Left lung (tissue), 10 donors: ENCODE data around the gene CIZ1. TPM values are rescaled to one million over a fixed set of nuclear protein-coding genes. Genes with fewer than 3 reads are reported as not detected.

Experiments
- ATAC-seq: fragments of 200-7000 bp; cut with Tn5 transposase; one replicate; pipeline ENCODE4 v1.9.1; 2020; ENCODE audit warnings: moderate library complexity
- DNase-seq, 4 donors: peaks; one replicate each; pipeline ENCODE4 v3.0.0-alpha.2; 2013 to 2020
- H3K27ac ChIP-seq, 2 donors: fragments of 200-600 bp; sonication (generic) in 1 of 2; one replicate each; pipeline versions ENCODE4 v1.5.0 to v1.8.0; 2020 to 2021
- H3K27me3 ChIP-seq, 2 donors: fragments of 200-600 bp; sonication (generic) in 1 of 2; one replicate each; pipeline versions ENCODE4 v1.5.0 to v1.8.0; 2020 to 2021
- H3K36me3 ChIP-seq, 2 donors: fragments of 200-600 bp; sonication (generic) in 1 of 2; one replicate each; pipeline versions ENCODE4 v1.5.0 to v1.8.0; 2020 to 2021
- H3K4me1 ChIP-seq, 2 donors: fragments of 200-600 bp; one replicate each; pipeline ENCODE4 v1.8.0; 2021
- H3K4me3 ChIP-seq, 2 donors: fragments of 200-600 bp; sonication (generic) in 1 of 2; one replicate each; pipeline versions ENCODE4 v1.5.0 to v1.8.0; 2020 to 2021; ENCODE audit warnings: mild to moderate bottlenecking in 1 of 2
- H3K9me3 ChIP-seq, 2 donors: fragments of 200-600 bp; sonication (generic) in 1 of 2; one replicate each; pipeline versions ENCODE4 v1.5.0 to v1.8.0; 2020 to 2021
- CTCF ChIP-seq, 2 donors: fragments of 200-600 bp; sonication (generic) in 1 of 2; IDR thresholded peaks; one replicate each; pipeline versions ENCODE4 v1.5.0 to v1.8.0; 2021; ENCODE audit warnings: antibody characterized with exemption in 2 of 2
- intact Hi-C, 2 donors: fragments of 100-400 bp; cut with DNase I; formaldehyde crosslinking; loops; one replicate each; pipeline versions ENCODE4 v1.11.2 to v1.14.2; 2022
- polyA plus RNA-seq, 6 donors: library from polyadenylated mRNA; unstranded; fragments of 120-200 nt; gene quantifications; one replicate each; pipeline ENCODE4 v1.2.1, GENCODE V29; 2013; ENCODE audit not compliant: insufficient read length in 6 of 6
- total RNA-seq, 2 donors: library from RNA; stranded (reverse); fragmentation: NEBNext Ultra II Directional; extraction: Animal tissue kit (Norgen Biotek cat#: 25700); gene quantifications; one replicate each; pipeline ENCODE4 v1.2.1, GENCODE V29; 2021
- donor health status: DM: no; HTN: yes; CAD: no.
- donor health status: DM: no; HTN: no; CAD: no.

The CIZ1 gene
- total and polyA plus RNA-seq, 8 donors = 102 to 163 (median 143) TPM

- no peak for TF ChIP-seq CTCF (IDR thresholded peaks at IDR 0.05)
- H3K4me3 ChIP-seq = no peak overlapping the region
- DNase-seq (no peak), ATAC-seq (no peak)
- intact Hi-C loops = no loop called here
- H3K27ac ChIP-seq = no peak overlapping the region
- no peaks in the 10 kb centered on the region for H3K9me3 ChIP-seq
- H3K36me3 ChIP-seq = no peaks in the 10 kb centered on the region
- H3K4me1 ChIP-seq = peaks cover 0 to 10% of the 10 kb centered on the region in 2 donors
- H3K27me3 ChIP-seq = no peaks in the 10 kb centered on the region
These were observed 31.7 kb upstream of the CIZ1 start for GRCh38 chr9:128222880-128223670.

- TF ChIP-seq CTCF (IDR thresholded peaks at IDR 0.05) = no peak
- H3K4me1 ChIP-seq = peaks cover 0 to 18% of the 10 kb centered on the region in 2 donors
- DNase-seq = no peak
- no peak for ATAC-seq
- no peaks in the 10 kb centered on the region for H3K9me3 ChIP-seq
- intact Hi-C loops = no loop called here
- H3K4me3 ChIP-seq = no peak overlapping the region
- no peaks in the 10 kb centered on the region for H3K36me3 ChIP-seq
- H3K27me3 ChIP-seq = no peaks in the 10 kb centered on the region
- H3K27ac ChIP-seq = no peak overlapping the region
These were observed 30.7 kb upstream of the CIZ1 start for GRCh38 chr9:128222026-128222425.

GRCh38 chr9:128219831-128220230 is 28.5 kb upstream of the CIZ1 start:
- intact Hi-C loops = no loop called here
- no peaks in the 10 kb centered on the region for H3K36me3 ChIP-seq
- ATAC-seq (no peak), DNase-seq (no peak)
- H3K4me1 ChIP-seq = peaks cover 6 to 18% of the 10 kb centered on the region in 2 donors
- TF ChIP-seq CTCF (IDR thresholded peaks at IDR 0.05) = no peak
- no peaks in the 10 kb centered on the region for H3K9me3 ChIP-seq
- H3K4me3 ChIP-seq = no peak overlapping the region
- no peaks in the 10 kb centered on the region for H3K27me3 ChIP-seq
- no peak overlapping the region for H3K27ac ChIP-seq

- intact Hi-C loops = no loop called here
- peaks cover 6 to 18% of the 10 kb centered on the region in 2 donors for H3K4me1 ChIP-seq
- H3K27me3 ChIP-seq = no peaks in the 10 kb centered on the region
- no peaks in the 10 kb centered on the region for H3K9me3 ChIP-seq
- H3K36me3 ChIP-seq = no peaks in the 10 kb centered on the region
- DNase-seq (peak; percentile 59 to 97 (median 94)), ATAC-seq (peak; percentile 93)
- H3K27ac ChIP-seq = no peak overlapping the region
- no peak for TF ChIP-seq CTCF (IDR thresholded peaks at IDR 0.05)
- peak overlapping the region; percentile 25 to 33 for H3K4me3 ChIP-seq
These were observed 27.4 kb upstream of the CIZ1 start for GRCh38 chr9:128218518-128219389.

GRCh38 chr9:128218172-128218517 is 26.8 kb upstream of the CIZ1 start:
- intact Hi-C loops = no loop called here
- ATAC-seq (no peak), DNase-seq (no peak)
- TF ChIP-seq CTCF (IDR thresholded peaks at IDR 0.05) = no peak
- peak overlapping the region in 1 of 2 donors; percentile 15 for H3K27ac ChIP-seq
- H3K4me3 ChIP-seq = peak overlapping the region; percentile 25 to 33
- no peaks in the 10 kb centered on the region for H3K9me3 ChIP-seq
- H3K27me3 ChIP-seq = no peaks in the 10 kb centered on the region
- H3K36me3 ChIP-seq = no peaks in the 10 kb centered on the region
- peaks cover 6 to 18% of the 10 kb centered on the region in 2 donors for H3K4me1 ChIP-seq
